HG03175 (cell line): ENCODE results near the gene RPA3.

ENCODE experiments used
- ATAC-seq: cut with Tn5 transposase; IDR thresholded peaks from one replicate; pipeline ENCODE4 v1.9.1; 2021; ENCODE audit warnings: mild to moderate bottlenecking, moderate library complexity; ENCODE audit not compliant: unreplicated experiment

The RPA3 gene

GRCh38 chr7:7612519-7612918, 105.9 kb downstream of the RPA3 start:
- no peak for ATAC-seq

GRCh38 chr7:7609330-7609729, 109.1 kb downstream of the RPA3 start:
- no peak for ATAC-seq

- ATAC-seq: no peak
Observed at GRCh38 chr7:7607010-7607409, 111.4 kb downstream of the RPA3 start.

GRCh38 chr7:7596176-7596575, 122.2 kb downstream of the RPA3 start:
- no peak for ATAC-seq

GRCh38 chr7:7595451-7595850, 123.0 kb downstream of the RPA3 start:
- no peak for ATAC-seq
